Osteoblast (primary cell): ENCODE results near the gene WNT7A. TPM values are rescaled to one million over a fixed set of nuclear protein-coding genes. Genes with fewer than 3 reads are reported as not detected.

ENCODE experiments used
- DNase-seq: peaks from one replicate; pipeline ENCODE4 v3.0.0; 2011; ENCODE audit warnings: low spot score, mixed read lengths; ENCODE audit not compliant: insufficient read length; ENCODE audit errors: missing footprints
- H2AFZ ChIP-seq: 2 replicates; pipeline ENCODE4 v1.6.0; 2011; ENCODE audit warnings: mild to moderate bottlenecking, low read length
- H3K27ac ChIP-seq: 2 replicates; pipeline ENCODE4 v1.5.1; 2011; ENCODE audit warnings: mild to moderate bottlenecking, low read depth, low read length, moderate library complexity
- H3K27me3 ChIP-seq: 2 replicates; pipeline ENCODE4 v1.6.0; 2012; ENCODE audit warnings: mild to moderate bottlenecking, control low read depth, inconsistent platforms, low read length, moderate library complexity; ENCODE audit not compliant: insufficient read depth
- H3K36me3 ChIP-seq: 2 replicates; pipeline ENCODE4 v1.5.1; 2011; ENCODE audit warnings: mild to moderate bottlenecking, low read length, control low read depth, moderate library complexity; ENCODE audit not compliant: insufficient read depth
- H3K4me1 ChIP-seq: 2 replicates; pipeline ENCODE4 v1.5.1; 2011; ENCODE audit warnings: mild to moderate bottlenecking, low read length, control low read depth, moderate library complexity; ENCODE audit not compliant: insufficient read depth
- H3K4me2 ChIP-seq: 2 replicates; pipeline ENCODE4 v1.6.0; 2011; ENCODE audit warnings: mild to moderate bottlenecking, low read length; ENCODE audit not compliant: insufficient read depth
- H3K4me3 ChIP-seq: fragments of 200-600 bp; sonication (generic); 3 replicates; pipeline ENCODE4 v1.5.1; 2012; ENCODE audit warnings: mild to moderate bottlenecking, low read length, inconsistent platforms; ENCODE audit not compliant: insufficient read depth
- H3K79me2 ChIP-seq: 2 replicates; pipeline ENCODE4 v1.6.0; 2012; ENCODE audit warnings: mild to moderate bottlenecking, low read length, control low read depth, inconsistent platforms; ENCODE audit not compliant: insufficient read depth
- H3K9me3 ChIP-seq: 2 replicates; pipeline ENCODE4 v1.5.1; 2011; ENCODE audit warnings: low read depth, low read length, control low read depth
- H4K20me1 ChIP-seq: 2 replicates; pipeline ENCODE4 v1.6.0; 2012; ENCODE audit warnings: mild to moderate bottlenecking, low read length, control low read depth; ENCODE audit not compliant: insufficient read depth
- CTCF ChIP-seq: IDR thresholded peaks from 2 replicates; pipeline ENCODE4 v1.5.1; 2011; ENCODE audit warnings: mild to moderate bottlenecking, low read depth, low read length, moderate library complexity; ENCODE audit errors: extremely low read depth
- total RNA-seq: library from RNA; depleted of rRNA; stranded (reverse); fragments of >200 nt; gene quantifications from 2 replicates; pipeline ENCODE4 v1.2.3, GENCODE V29; 2012

The WNT7A gene
- total RNA-seq, 1 donor, result not detected

GRCh38 chr3:13841141-13841540, 38.7 kb downstream of the WNT7A start:
- no peaks in the 10 kb centered on the region for H3K27me3 ChIP-seq
- peak; percentile 13 for DNase-seq
- H2AFZ ChIP-seq, result no peak overlapping the region
- H3K9me3 ChIP-seq, result no peaks in the 10 kb centered on the region
- no peak for TF ChIP-seq CTCF
- no peaks in the 10 kb centered on the region for H3K79me2 ChIP-seq
- no peaks in the 10 kb centered on the region for H3K4me1 ChIP-seq
- no peak overlapping the region for H3K4me3 ChIP-seq
- H3K4me2 ChIP-seq, result no peak overlapping the region
- no peaks in the 10 kb centered on the region for H4K20me1 ChIP-seq
- no peaks in the 10 kb centered on the region for H3K36me3 ChIP-seq
- no peak overlapping the region for H3K27ac ChIP-seq

- Histone ChIP-seq H3K4me1 (no peaks in the 10 kb centered on the region), H3K4me3 (no peak overlapping the region), H3K79me2 (no peaks in the 10 kb centered on the region), H3K4me2 (no peak overlapping the region), H3K36me3 (no peaks in the 10 kb centered on the region), H2AFZ (no peak overlapping the region), H3K27me3 (no peaks in the 10 kb centered on the region), H4K20me1 (no peaks in the 10 kb centered on the region), H3K9me3 (no peaks in the 10 kb centered on the region), H3K27ac (no peak overlapping the region)
- no peak for DNase-seq
- no peak for TF ChIP-seq CTCF
Measured at GRCh38 chr3:13840456-13840855, 39.4 kb downstream of the WNT7A start.

- DNase-seq, result peak; percentile 8
- Histone ChIP-seq H3K27ac (no peak overlapping the region), H3K36me3 (no peaks in the 10 kb centered on the region), H3K27me3 (no peaks in the 10 kb centered on the region), H3K4me1 (no peaks in the 10 kb centered on the region), H3K4me3 (no peak overlapping the region), H4K20me1 (no peaks in the 10 kb centered on the region), H3K79me2 (no peaks in the 10 kb centered on the region), H3K4me2 (no peak overlapping the region), H2AFZ (no peak overlapping the region), H3K9me3 (no peaks in the 10 kb centered on the region)
- no peak for TF ChIP-seq CTCF
Measured at GRCh38 chr3:13839726-13840340, 40.0 kb downstream of the WNT7A start.

GRCh38 chr3:13839253-13839652, 40.6 kb downstream of the WNT7A start:
- no peak overlapping the region for H2AFZ ChIP-seq
- no peaks in the 10 kb centered on the region for H3K36me3 ChIP-seq
- H3K4me1 ChIP-seq, result no peaks in the 10 kb centered on the region
- no peaks in the 10 kb centered on the region for H3K27me3 ChIP-seq
- H3K27ac ChIP-seq, result no peak overlapping the region
- H3K79me2 ChIP-seq, result no peaks in the 10 kb centered on the region
- TF ChIP-seq CTCF, result no peak
- no peak overlapping the region for H3K4me3 ChIP-seq
- DNase-seq, result peak; percentile 66
- no peaks in the 10 kb centered on the region for H3K9me3 ChIP-seq
- no peaks in the 10 kb centered on the region for H4K20me1 ChIP-seq
- no peak overlapping the region for H3K4me2 ChIP-seq
